GM23248 (cell line): Measurements from ENCODE around the gene TMEM8B.

Experiments used
- EZH2 ChIP-seq: fragments of 200-600 bp; sonication (generic); IDR thresholded peaks from 2 replicates; pipeline ENCODE4 v1.6.1; 2018; ENCODE audit warnings: antibody characterized with exemption, mild to moderate bottlenecking; ENCODE audit not compliant: insufficient read depth, poor library complexity, severe bottlenecking
- EZH2phosphoT487 ChIP-seq: fragments of 200-600 bp; sonication (generic); IDR thresholded peaks from 2 replicates; pipeline ENCODE4 v1.6.1; 2018; ENCODE audit warnings: antibody characterized with exemption, moderate library complexity, mild to moderate bottlenecking, low read depth; ENCODE audit not compliant: insufficient read depth

- TF ChIP-seq EZH2phosphoT487 (no peak), EZH2 (no peak)
Observed at GRCh38 chr9:35903049-35903448, 74.0 kb downstream of the TMEM8B start.
